GM12865 (cell line): Measurements from ENCODE around the gene FHAD1.

Source experiments
- DNase-seq: peaks from one replicate; pipeline ENCODE4 v3.0.0; 2010; ENCODE audit warnings: low read depth
- H3K4me3 ChIP-seq: 2 replicates; pipeline ENCODE4 v1.5.1; 2011; ENCODE audit warnings: mild to moderate bottlenecking, low read depth, low read length, control low read depth
- TF ChIP-seq, protein P1 (sequence below): IDR thresholded peaks from 2 replicates; pipeline ENCODE4 v1.5.1; 2011; ENCODE audit warnings: low read length, control low read depth, low read depth, inconsistent platforms; ENCODE audit not compliant: insufficient read depth; ENCODE audit errors: missing control alignments

Gene FHAD1

GRCh38 chr1:15337656-15338402 lies 90.8 kb downstream of the FHAD1 start:
- TF ChIP-seq, protein P1, sequence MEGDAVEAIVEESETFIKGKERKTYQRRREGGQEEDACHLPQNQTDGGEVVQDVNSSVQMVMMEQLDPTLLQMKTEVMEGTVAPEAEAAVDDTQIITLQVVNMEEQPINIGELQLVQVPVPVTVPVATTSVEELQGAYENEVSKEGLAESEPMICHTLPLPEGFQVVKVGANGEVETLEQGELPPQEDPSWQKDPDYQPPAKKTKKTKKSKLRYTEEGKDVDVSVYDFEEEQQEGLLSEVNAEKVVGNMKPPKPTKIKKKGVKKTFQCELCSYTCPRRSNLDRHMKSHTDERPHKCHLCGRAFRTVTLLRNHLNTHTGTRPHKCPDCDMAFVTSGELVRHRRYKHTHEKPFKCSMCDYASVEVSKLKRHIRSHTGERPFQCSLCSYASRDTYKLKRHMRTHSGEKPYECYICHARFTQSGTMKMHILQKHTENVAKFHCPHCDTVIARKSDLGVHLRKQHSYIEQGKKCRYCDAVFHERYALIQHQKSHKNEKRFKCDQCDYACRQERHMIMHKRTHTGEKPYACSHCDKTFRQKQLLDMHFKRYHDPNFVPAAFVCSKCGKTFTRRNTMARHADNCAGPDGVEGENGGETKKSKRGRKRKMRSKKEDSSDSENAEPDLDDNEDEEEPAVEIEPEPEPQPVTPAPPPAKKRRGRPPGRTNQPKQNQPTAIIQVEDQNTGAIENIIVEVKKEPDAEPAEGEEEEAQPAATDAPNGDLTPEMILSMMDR: no peak
- H3K4me3 ChIP-seq: no peak overlapping the region
- no peak for DNase-seq

GRCh38 chr1:15339570-15339969 lies 92.5 kb downstream of the FHAD1 start:
- DNase-seq: no peak
- TF ChIP-seq, protein P1: no peak
- H3K4me3 ChIP-seq: no peak overlapping the region

DNA sequence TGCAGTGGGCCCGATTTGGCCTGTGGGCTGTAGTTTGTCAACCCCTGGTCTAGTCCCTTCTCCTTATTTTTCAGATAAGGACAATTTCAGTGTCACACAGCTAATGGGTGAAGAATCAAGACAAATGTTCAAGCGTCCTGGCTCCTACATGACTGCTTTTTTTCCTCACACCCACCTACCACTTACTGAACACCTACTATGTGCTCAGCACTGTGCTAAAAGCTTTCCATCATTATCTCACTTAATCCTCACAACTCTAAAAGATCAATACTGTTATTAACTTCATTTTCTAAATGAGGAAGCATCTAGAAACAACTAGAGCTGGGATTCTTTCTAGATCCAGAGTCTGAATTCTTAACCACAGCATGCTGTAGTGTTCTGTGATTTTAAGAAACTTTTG lies 94.2 kb downstream of the FHAD1 start:
- DNase-seq: no peak
- TF ChIP-seq, protein P1: no peak
- H3K4me3 ChIP-seq: no peak overlapping the region

DNA sequence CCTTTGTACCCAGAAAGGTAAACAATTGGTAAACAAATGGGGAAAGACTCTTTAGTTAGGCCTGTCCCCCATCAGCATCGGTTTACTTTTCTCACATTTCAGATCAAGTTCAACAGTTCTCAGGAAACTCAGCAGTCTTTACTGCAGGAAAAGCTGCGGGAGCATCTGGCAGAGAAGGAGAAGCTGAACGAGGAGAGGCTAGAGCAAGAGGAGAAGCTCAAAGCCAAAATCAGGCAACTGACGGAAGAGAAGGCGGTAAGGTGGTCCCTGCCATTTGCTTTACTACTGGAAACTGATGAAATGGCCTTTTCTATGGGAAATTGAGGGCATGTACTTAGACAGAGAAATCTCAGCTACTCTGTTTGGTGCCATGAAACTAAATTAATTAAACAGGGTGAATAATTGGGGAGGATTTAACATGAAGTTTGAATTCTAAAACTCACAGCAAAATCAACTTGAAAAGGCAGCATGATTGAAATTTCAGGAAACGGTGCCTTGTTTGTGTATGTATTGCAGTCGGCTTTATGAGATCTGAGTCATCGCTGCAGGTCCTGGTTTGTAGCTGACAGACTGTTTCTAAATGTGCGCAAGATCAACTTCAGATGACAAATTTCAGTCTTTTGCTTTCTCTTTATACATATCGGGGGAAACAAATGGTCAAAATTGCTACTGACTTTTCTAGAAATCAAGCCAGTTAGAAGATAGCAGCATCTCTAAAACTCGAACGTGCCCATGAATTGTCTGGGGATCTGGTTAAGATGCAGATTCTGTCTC lies 94.8 kb downstream of the FHAD1 start:
- TF ChIP-seq, protein P1: no peak
- DNase-seq: peak; percentile 79
- no peak overlapping the region; the same call in none of the 2 replicates for H3K4me3 ChIP-seq

GRCh38 chr1:15342408-15342967 lies 95.5 kb downstream of the FHAD1 start:
- H3K4me3 ChIP-seq: no peak overlapping the region; the same call in none of the 2 replicates
- TF ChIP-seq, protein P1: no peak
- no peak for DNase-seq

GRCh38 chr1:15343099-15343498 lies 96.1 kb downstream of the FHAD1 start:
- no peak for DNase-seq
- TF ChIP-seq, protein P1: no peak
- H3K4me3 ChIP-seq: no peak overlapping the region
